Right cardiac atrium (tissue), 5 donors: ENCODE measurements around the gene GAS2L2. TPM values are rescaled to one million over a fixed set of nuclear protein-coding genes. Genes with fewer than 3 reads are reported as not detected.
"Not testable (repeated sequence)": the region's sequence is repeated elsewhere in the genome, so short reads cannot be mapped to it uniquely, and the experiment has no call there.

Source experiments
- ATAC-seq, 2 donors: fragments of 200-7000 bp; cut with Tn5 transposase; one replicate each; pipeline versions ENCODE4 v1.8.0 to v1.9.1; 2020; ENCODE audit warnings: moderate library complexity in 2 of 2, mild to moderate bottlenecking in 1 of 2
- DNase-seq, 3 donors: peaks; one replicate each; pipeline ENCODE4 v3.0.0-alpha.2; 2020
- H3K27ac ChIP-seq: one replicate; pipeline ENCODE4 v1.5.1; 2013; ENCODE audit warnings: mild to moderate bottlenecking, low read length, control low read depth, moderate library complexity
- H3K27me3 ChIP-seq: one replicate; pipeline ENCODE4 v1.6.1; 2013; ENCODE audit not compliant: control insufficient read depth, insufficient read depth
- H3K4me1 ChIP-seq: one replicate; pipeline ENCODE4 v1.6.1; 2013; ENCODE audit warnings: low read length; ENCODE audit not compliant: control insufficient read depth, insufficient read depth
- H3K4me3 ChIP-seq: one replicate; pipeline ENCODE4 v1.5.1; 2013; ENCODE audit warnings: low read length, control low read depth
- H3K9me3 ChIP-seq: one replicate; pipeline ENCODE4 v1.6.1; 2013; ENCODE audit warnings: low read length; ENCODE audit not compliant: control insufficient read depth
- WGBS: extraction: QIAGEN DNeasy Blood & Tissue Kit; methylation state at CpG from one replicate; pipeline ENCODE4 v1.1.7; 2013; 5-methylcytosine and 5-hydroxymethylcytosine counted together
- intact Hi-C, 4 donors: fragments of 100-400 bp; cut with DNase I; formaldehyde crosslinking; loops; one replicate each; pipeline versions ENCODE4 v1.11.0 to v1.14.0; 2022 to 2023
- polyA plus RNA-seq: library from polyadenylated mRNA; stranded (reverse); fragments of 200-250 nt; gene quantifications from one replicate; pipeline ENCODE4 v1.2.3, GENCODE V29; 2013
- total RNA-seq, 4 donors: library from RNA; stranded (reverse); fragmentation: NEBNext Ultra II Directional; extraction: Animal tissue kit (Norgen Biotek cat#: 25700); gene quantifications; one replicate each; pipeline ENCODE4 v1.2.1, GENCODE V29; 2021
- donor health status: healthy with polysubstance abuse.
- donor health status: DM: no; HTN: yes; CAD: no.
- donor health status: DM: no; HTN: no; CAD: no.
- donor health status: DM: no; HTN: yes; CAD: no; lungs with severe emphysema.
- donor health status: DM: yes; HTN: yes; CAD: no.

Gene GAS2L2
- total and polyA plus RNA-seq, 5 donors: 0.09 to 0.19 (median 0.14) TPM; not detected in 2

- no peak for DNase-seq
- no peaks in the 10 kb centered on the region for H3K27me3 ChIP-seq
- intact Hi-C loops: no loop called here
- no peaks in the 10 kb centered on the region for H3K4me1 ChIP-seq
- H3K4me3 ChIP-seq: no peak overlapping the region
- no peak overlapping the region for H3K27ac ChIP-seq
- H3K9me3 ChIP-seq: no peaks in the 10 kb centered on the region
- ATAC-seq: no peak
These were observed 4.2 kb upstream of the GAS2L2 start for GRCh38 chr17:35757243-35757642.

DNA sequence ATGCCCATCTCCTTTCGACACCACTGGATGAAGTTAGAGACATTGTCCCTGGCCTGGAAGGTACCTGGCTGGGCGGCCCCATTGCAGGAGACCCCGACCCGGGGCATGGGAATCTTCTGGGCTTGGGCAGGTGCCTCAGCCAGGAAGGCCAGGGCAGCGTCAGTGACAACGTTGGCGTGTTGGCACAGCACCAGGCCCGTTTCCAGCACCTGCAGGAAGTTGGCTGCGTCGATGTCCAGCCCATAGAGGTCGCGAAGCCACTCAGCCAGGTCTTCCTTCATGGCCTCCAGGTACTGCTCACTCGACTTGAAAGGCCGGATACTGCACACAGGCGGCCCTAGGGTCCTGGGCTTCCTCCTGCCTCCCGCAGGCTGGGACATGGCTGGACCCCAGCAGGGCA is 568 bp downstream of the GAS2L2 start:
- Histone ChIP-seq H3K9me3 (no peaks in the 10 kb centered on the region), H3K4me1 (peaks cover 1% of the 10 kb centered on the region), H3K27ac (no peak overlapping the region), H3K27me3 (no peaks in the 10 kb centered on the region), H3K4me3 (no peak overlapping the region)
- ATAC-seq (no peak), DNase-seq (no peak)
- WGBS: 52% methylated on average over 16 of the region's 16 CpGs
- intact Hi-C loops: no loop called here

DNA sequence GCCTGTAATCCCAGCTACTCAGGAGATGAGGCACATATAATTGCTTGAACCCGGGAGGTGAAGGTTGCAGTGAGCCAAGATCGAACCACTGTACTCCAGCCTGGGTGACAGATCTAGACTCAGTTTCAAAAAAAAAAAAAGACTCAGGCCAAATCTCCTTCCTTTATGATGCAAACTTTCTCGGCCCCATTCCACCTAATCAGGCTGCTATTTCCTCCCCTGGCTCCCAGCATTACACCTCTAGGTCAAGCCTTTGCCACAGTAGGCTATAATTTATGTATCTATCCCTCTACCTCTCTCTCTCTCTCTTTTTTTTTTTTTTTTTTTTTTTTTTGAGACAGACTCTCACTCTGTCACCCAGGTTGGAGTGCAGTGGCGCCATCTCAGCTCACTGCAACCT is 1.5 kb downstream of the GAS2L2 start:
- H3K4me3 ChIP-seq, H3K27ac ChIP-seq, H3K4me1 ChIP-seq, intact Hi-C loops, H3K27me3 ChIP-seq, H3K9me3 ChIP-seq, DNase-seq: not testable (repeated sequence)
- peak in 1 of 2 donors; percentile 43 for ATAC-seq
- WGBS: 62% methylated on average over 4 of the region's 4 CpGs

DNA sequence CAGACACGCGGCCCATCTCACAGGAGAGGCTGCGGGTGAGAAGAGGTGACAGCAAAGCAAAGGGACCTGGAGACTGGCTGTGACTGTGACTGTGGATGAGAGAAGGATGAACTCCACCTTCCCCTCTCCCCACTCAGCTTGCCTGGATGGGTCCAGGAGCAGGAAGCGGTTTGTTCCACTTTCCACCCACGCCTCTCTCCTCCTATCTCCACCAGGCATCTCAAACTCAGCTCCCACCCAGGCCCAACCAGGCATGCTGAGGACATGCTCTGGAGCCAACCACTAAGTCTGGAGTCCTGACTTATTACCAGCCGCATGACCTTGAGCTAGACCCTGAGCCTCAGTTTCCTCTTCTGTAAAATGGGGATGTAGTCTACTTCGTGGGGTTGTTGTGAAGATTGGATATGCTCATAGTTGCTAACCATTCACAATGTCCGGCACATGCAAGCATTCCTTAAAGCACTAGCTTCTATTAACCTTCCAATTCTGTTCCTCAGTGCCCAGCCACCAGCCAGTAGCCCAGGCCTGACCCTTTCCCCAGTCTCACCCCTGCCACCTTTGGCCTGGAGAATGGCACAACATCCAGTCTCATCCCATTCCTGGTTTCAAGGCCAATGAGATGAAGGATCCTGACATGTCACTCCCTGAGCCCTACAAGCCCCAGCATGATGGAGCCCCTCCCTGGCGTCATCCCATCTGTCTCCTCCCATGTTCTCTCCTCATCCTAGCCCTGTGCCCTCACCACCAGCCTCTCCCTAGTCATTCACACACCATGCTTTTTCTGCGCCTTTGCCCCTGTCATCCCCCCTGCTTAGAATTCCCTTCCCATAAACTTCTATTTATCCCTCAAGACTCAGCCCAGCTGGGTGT is 2.3 kb downstream of the GAS2L2 start:
- Histone ChIP-seq H3K9me3 (no peaks in the 10 kb centered on the region), H3K4me1 (peaks cover 1% of the 10 kb centered on the region), H3K27ac (no peak overlapping the region), H3K4me3 (no peak overlapping the region), H3K27me3 (no peaks in the 10 kb centered on the region)
- no peak for DNase-seq
- intact Hi-C loops: no loop called here
- 74% methylated on average over 10 of the region's 10 CpGs for WGBS
- peak in 1 of 2 donors; percentile 3 for ATAC-seq

GRCh38 chr17:35749560-35750412 is 3.3 kb downstream of the GAS2L2 start:
- WGBS: 5% methylated on average over 35 of the region's 35 CpGs
- H3K27me3 ChIP-seq: no peaks in the 10 kb centered on the region

GRCh38 chr17:35748979-35749378 is 4.1 kb downstream of the GAS2L2 start:
- no peaks in the 10 kb centered on the region for H3K27me3 ChIP-seq
- peaks cover 1% of the 10 kb centered on the region for H3K4me1 ChIP-seq
- intact Hi-C loops: loop anchor here (5.0 to 10.0 kb wide), 5 partner anchors 84 to 434 kb away; no protein-coding TSS in a partner anchor
- WGBS: 81% methylated on average over 6 of the region's 6 CpGs
- peak in 1 of 3 donors; percentile 26 for DNase-seq
- no peak overlapping the region for H3K27ac ChIP-seq
- ATAC-seq: no peak
- H3K4me3 ChIP-seq: no peak overlapping the region
- H3K9me3 ChIP-seq: no peaks in the 10 kb centered on the region

More at GRCh38 chr17:35749560-35750412, 3.3 kb downstream of the GAS2L2 start:
- Histone ChIP-seq H3K4me3 (no peak overlapping the region), H3K27ac (no peak overlapping the region), H3K9me3 (no peaks in the 10 kb centered on the region), H3K4me1 (peaks cover 1% of the 10 kb centered on the region)
- ATAC-seq (peak; percentile 2 to 16), DNase-seq (peak in 1 of 3 donors; percentile 69)
- intact Hi-C loops: loop anchor here (5.0 to 10.0 kb wide), 5 partner anchors 85 to 435 kb away; no protein-coding TSS in a partner anchor

DNA sequence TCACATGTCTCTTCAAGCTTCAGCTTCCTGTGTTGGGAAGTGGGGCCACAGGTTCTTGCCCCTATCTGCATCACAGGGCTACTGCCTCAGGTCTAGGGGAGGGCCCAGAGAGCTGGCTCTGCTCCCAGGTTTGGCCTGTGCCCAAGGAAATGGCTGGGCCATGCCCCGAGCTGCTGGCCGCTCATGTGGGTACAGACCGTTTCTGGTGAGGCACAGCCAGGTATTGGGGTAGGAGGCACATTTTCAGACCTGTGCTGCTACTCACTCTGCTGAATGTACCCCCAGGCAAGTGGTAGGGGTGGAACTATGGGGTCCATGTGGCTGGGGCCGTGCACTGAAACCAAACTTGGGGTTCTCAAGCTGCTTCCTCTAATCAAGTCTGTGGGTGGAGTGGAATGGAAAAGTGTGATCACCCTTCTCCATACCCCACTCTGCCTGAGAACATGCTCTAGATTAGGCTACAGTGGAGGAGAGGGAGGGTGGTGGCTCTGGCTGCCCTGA is 4.6 kb downstream of the GAS2L2 start:
- Histone ChIP-seq H3K27me3 (no peaks in the 10 kb centered on the region), H3K4me3 (no peak overlapping the region), H3K4me1 (peaks cover 1% of the 10 kb centered on the region), H3K9me3 (no peaks in the 10 kb centered on the region), H3K27ac (no peak overlapping the region)
- peak in 2 of 3 donors; percentile 39 to 66 for DNase-seq
- intact Hi-C loops: loop anchor here (5.0 to 10.0 kb wide), 5 partner anchors 84 to 434 kb away; no protein-coding TSS in a partner anchor
- ATAC-seq: peak in 1 of 2 donors; percentile 9
- WGBS: 19% methylated on average over 4 of the region's 4 CpGs

GRCh38 chr17:35747540-35748017 is 5.5 kb downstream of the GAS2L2 start:
- Histone ChIP-seq H3K9me3 (no peaks in the 10 kb centered on the region), H3K27ac (no peak overlapping the region), H3K4me1 (peaks cover 1% of the 10 kb centered on the region), H3K4me3 (no peak overlapping the region), H3K27me3 (no peaks in the 10 kb centered on the region)
- ATAC-seq (peak; percentile 69 to 73), DNase-seq (peak; percentile 74 to 91 (median 84))
- intact Hi-C loops: loop anchor here (2.0 to 10.0 kb wide), 6 partner anchors 83 to 433 kb away; no protein-coding TSS in a partner anchor
- 26% methylated on average over 12 of the region's 12 CpGs for WGBS

- no peak for DNase-seq
- Histone ChIP-seq H3K9me3 (no peaks in the 10 kb centered on the region), H3K27ac (no peak overlapping the region), H3K4me3 (no peak overlapping the region), H3K4me1 (peaks cover 1% of the 10 kb centered on the region), H3K27me3 (no peaks in the 10 kb centered on the region)
- 84% methylated on average over 15 of the region's 15 CpGs for WGBS
- intact Hi-C loops: loop anchor here (2.0 to 10.0 kb wide), 6 partner anchors 81 to 431 kb away; no protein-coding TSS in a partner anchor
- no peak for ATAC-seq
These were observed 7.2 kb downstream of the GAS2L2 start for GRCh38 chr17:35745749-35746320.

DNA sequence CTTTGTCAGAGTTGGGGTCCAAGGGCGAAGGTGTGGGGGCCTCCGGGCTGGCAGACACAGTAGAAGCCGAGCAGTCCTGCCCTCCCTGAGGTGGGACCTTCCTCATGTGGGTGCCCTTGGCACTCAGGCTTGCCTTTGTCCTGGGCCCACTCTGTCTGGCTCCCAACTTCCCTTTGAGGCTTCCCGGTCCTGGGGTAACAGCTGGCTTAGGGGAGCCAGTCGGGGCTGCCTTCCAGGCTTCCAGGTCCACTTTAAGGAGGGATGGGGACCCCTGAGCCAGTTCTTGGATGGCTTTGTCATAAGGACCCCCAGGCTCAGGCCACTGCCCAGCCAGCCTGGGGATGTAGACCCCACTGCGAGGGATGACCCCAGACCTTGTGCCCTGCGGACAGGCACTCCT is 7.8 kb downstream of the GAS2L2 start:
- no peak for DNase-seq
- no peaks in the 10 kb centered on the region for H3K27me3 ChIP-seq

More for the DNA sequence above, 7.8 kb downstream of the GAS2L2 start:
- intact Hi-C loops: loop anchor here (5.0 to 10.0 kb wide), 5 partner anchors 80 to 430 kb away; no protein-coding TSS in a partner anchor
- no peak for ATAC-seq
- 83% methylated on average over 7 of the region's 7 CpGs for WGBS
- Histone ChIP-seq H3K27ac (no peak overlapping the region), H3K4me3 (no peak overlapping the region), H3K4me1 (peaks cover 1% of the 10 kb centered on the region), H3K9me3 (no peaks in the 10 kb centered on the region)
